H1 (cell line): Measurements from ENCODE around the gene RPUSD3. TPM values are rescaled to one million over a fixed set of nuclear protein-coding genes. Genes with fewer than 3 reads are reported as not detected.

Experiments
- BACH1 ChIP-seq: IDR thresholded peaks from 2 replicates; pipeline ENCODE4 v1.6.1; 2012; ENCODE audit warnings: low read length, improper control_type of control experiment
- BCL11A ChIP-seq, 2 experiments: IDR thresholded peaks; one replicate each; pipeline ENCODE4 v1.6.1; 2011; ENCODE audit warnings: low read depth in 2 of 2, low read length in 2 of 2, mild to moderate bottlenecking in 2 of 2
- BRCA1 ChIP-seq: IDR thresholded peaks from 2 replicates; pipeline ENCODE4 v1.6.1; 2012; ENCODE audit warnings: low read depth, low read length, improper control_type of control experiment
- CBX5 ChIP-seq: fragments of 300-800, 300-1000 bp; sonication (generic); IDR thresholded peaks from 2 replicates; pipeline ENCODE4 v1.7.1; 2016; ENCODE audit warnings: antibody characterized with exemption, low read length, low read depth
- CEBPB ChIP-seq: IDR thresholded peaks from 2 replicates; pipeline ENCODE4 v1.6.1; 2012; ENCODE audit warnings: low read depth, low read length
- CHD1 ChIP-seq: IDR thresholded peaks from 2 replicates; pipeline ENCODE4 v1.6.1; 2012; ENCODE audit warnings: low read depth, low read length, improper control_type of control experiment
- EP300 ChIP-seq, 2 experiments: IDR thresholded peaks; 1 replicate in 1 of 2; 2 replicates in 1 of 2; pipeline ENCODE4 v1.6.1; 2011 to 2012; ENCODE audit warnings: low read depth in 2 of 2, low read length in 2 of 2, mild to moderate bottlenecking in 2 of 2, borderline replicate concordance in 1 of 2, inconsistent platforms in 1 of 2, moderate library complexity in 1 of 2
- JUN ChIP-seq: IDR thresholded peaks from 2 replicates; pipeline ENCODE4 v1.6.1; 2011; ENCODE audit warnings: low read depth, mild to moderate bottlenecking, improper control_type of control experiment, low read length
- KDM1A ChIP-seq: fragments of 200-600, 300-600 bp; sonication (generic); IDR thresholded peaks from 2 replicates; pipeline ENCODE4 v1.7.1; 2016; ENCODE audit warnings: mild to moderate bottlenecking, low read length, borderline replicate concordance
- KDM4A ChIP-seq: IDR thresholded peaks from one replicate; pipeline ENCODE4 v1.7.1; 2012; ENCODE audit warnings: low read depth, mild to moderate bottlenecking, moderate library complexity, low read length, inconsistent platforms; ENCODE audit not compliant: severe bottlenecking
- PHF8 ChIP-seq: fragments of 200-600 bp; sonication (generic); conservative IDR thresholded peaks from 2 replicates; pipeline ENCODE4 v1.7.1; 2012; ENCODE audit warnings: low read depth, mild to moderate bottlenecking, inconsistent platforms, low read length, moderate library complexity
- POLR2AphosphoS5 ChIP-seq: IDR thresholded peaks from 2 replicates; pipeline ENCODE4 v1.6.1; 2011; ENCODE audit warnings: low read depth, low read length
- SIN3A ChIP-seq, 2 experiments: IDR thresholded peaks in 1 of 2; conservative IDR thresholded peaks in 1 of 2; 2 replicates each; pipeline ENCODE4 v1.6.1; 2011 to 2012; ENCODE audit warnings: low read length in 2 of 2, improper control_type of control experiment in 1 of 2, low read depth in 1 of 2, mild to moderate bottlenecking in 1 of 2
- SIRT6 ChIP-seq: IDR thresholded peaks from one replicate; pipeline ENCODE4 v1.7.1; 2012; ENCODE audit warnings: low read length, inconsistent platforms
- SRF ChIP-seq: IDR thresholded peaks from 2 replicates; pipeline ENCODE4 v1.6.1; 2011; ENCODE audit warnings: mild to moderate bottlenecking, low read depth, low read length, moderate library complexity
- TBP ChIP-seq: IDR thresholded peaks from 2 replicates; pipeline ENCODE4 v1.6.1; 2011; ENCODE audit warnings: low read depth, low read length, improper control_type of control experiment
- YY1 ChIP-seq: IDR thresholded peaks from 2 replicates; pipeline ENCODE4 v1.6.1; 2011; ENCODE audit warnings: low read depth, mild to moderate bottlenecking, low read length
- polyA plus RNA-seq, 7 experiments: library from polyadenylated mRNA; depleted of rRNA in 3 of 7; stranded (reverse) in 5 of 7; unstranded in 2 of 7; fragments of >200 nt in 5 of 7; fragments of 200-250 nt in 2 of 7; gene quantifications; 1 replicate in 5 of 7; 2 replicates in 1 of 7; 4 replicates in 1 of 7; pipeline versions ENCODE4 v1.2.1 to v1.2.3, GENCODE V29; 2011 to 2013; ENCODE audit warnings: missing spikeins in 2 of 7, mixed read lengths in 2 of 7
- total RNA-seq: library from RNA; stranded (reverse); fragmentation: NEBNext Ultra II Directional; extraction: Animal tissue kit (Norgen Biotek cat#: 25700); gene quantifications from 2 replicates; pipeline ENCODE4 v1.2.1, GENCODE V29; 2021
- TF ChIP-seq, protein P1 (sequence below): IDR thresholded peaks from 2 replicates; pipeline ENCODE4 v1.6.1; 2012; ENCODE audit warnings: low read length, inconsistent platforms
- TF ChIP-seq, protein P2 (sequence below): IDR thresholded peaks from 2 replicates; pipeline ENCODE4 v1.6.1; 2011; ENCODE audit warnings: low read length, improper control_type of control experiment

RPUSD3 gene
- total and polyA plus RNA-seq, 2 of the 8 experiments (the other 6 are each of a cell fraction or from before 2014, with no cell fraction given): 68.4 to 154 TPM

DNA sequence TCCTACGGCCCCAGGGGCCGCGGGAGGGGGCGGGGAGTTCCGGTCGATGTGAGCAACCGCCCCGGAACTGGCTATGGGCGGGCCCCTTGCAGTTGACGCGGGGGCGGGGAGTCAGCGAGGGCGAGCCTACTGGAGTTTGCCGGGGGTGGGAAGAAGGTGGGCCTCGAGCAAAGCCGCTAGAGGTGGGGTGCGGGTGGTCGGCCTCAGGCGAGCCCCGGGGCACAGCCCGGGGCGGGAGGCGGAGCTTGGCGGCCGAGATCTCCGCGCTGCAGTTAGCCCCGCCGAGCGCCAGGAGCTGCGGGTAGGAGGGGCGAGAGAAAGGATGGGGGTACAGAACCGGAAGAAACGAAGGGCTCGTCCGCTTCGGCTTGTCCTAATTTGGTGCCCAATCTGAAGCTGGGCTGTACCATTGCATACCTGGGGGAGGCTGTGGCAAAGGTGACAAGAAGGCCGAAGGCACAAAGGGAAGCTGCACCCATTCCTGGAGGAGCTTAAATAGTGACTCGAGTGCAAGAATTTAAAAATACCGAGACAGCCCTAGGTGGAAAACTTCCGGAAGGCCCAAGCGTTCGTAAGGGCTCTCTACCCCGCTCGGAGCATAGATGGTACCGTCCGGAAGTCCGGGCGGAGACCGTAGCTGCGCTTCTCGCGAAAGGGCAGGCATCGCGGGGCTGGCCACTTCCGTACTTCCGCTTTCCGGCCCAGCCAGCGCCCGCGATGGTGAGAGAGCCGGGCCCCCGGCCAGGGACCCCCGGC lies 51.2 kb downstream of the RPUSD3 start, which contains the start of the genes ARPC4 and TADA3 (continued):
- TF ChIP-seq, protein P1, sequence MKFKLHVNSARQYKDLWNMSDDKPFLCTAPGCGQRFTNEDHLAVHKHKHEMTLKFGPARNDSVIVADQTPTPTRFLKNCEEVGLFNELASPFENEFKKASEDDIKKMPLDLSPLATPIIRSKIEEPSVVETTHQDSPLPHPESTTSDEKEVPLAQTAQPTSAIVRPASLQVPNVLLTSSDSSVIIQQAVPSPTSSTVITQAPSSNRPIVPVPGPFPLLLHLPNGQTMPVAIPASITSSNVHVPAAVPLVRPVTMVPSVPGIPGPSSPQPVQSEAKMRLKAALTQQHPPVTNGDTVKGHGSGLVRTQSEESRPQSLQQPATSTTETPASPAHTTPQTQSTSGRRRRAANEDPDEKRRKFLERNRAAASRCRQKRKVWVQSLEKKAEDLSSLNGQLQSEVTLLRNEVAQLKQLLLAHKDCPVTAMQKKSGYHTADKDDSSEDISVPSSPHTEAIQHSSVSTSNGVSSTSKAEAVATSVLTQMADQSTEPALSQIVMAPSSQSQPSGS: no peak
- TF ChIP-seq YY1 (no peak), PHF8 (peak; percentile 91), EP300 (IDR thresholded peaks at IDR 0.05; ENCODE audit: borderline replicate concordance in 1 of 2, low read depth in 2 of 2, low read length in 2 of 2) (peak in 1 of 2 experiments; percentile 97; a peak in 2 of 3 replicates), TBP (peak; percentile 74), BRCA1 (peak; percentile 87), KDM1A (no peak), SRF (peak; percentile 88), SIN3A (conservative IDR thresholded peaks at IDR 0.05 in 1 of 2, IDR thresholded peaks at IDR 0.05 in 1 of 2; ENCODE audit: low read depth in 1 of 2, low read length in 2 of 2) (no peak), KDM4A (peak; percentile 58), SIRT6 (no peak), CBX5 (no peak), CHD1 (peak; percentile 99), BACH1 (no peak), CEBPB (no peak), POLR2AphosphoS5 (peak; percentile 73), BCL11A (IDR thresholded peaks at IDR 0.05; ENCODE audit: low read depth in 2 of 2, low read length in 2 of 2) (no peak), JUN (no peak)
- TF ChIP-seq, protein P2, sequence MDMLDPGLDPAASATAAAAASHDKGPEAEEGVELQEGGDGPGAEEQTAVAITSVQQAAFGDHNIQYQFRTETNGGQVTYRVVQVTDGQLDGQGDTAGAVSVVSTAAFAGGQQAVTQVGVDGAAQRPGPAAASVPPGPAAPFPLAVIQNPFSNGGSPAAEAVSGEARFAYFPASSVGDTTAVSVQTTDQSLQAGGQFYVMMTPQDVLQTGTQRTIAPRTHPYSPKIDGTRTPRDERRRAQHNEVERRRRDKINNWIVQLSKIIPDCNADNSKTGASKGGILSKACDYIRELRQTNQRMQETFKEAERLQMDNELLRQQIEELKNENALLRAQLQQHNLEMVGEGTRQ: no peak
